ENCODE results near the gene KRT71. TPM values are rescaled to one million over a fixed set of nuclear protein-coding genes. Genes with fewer than 3 reads are reported as not detected.

Gene KRT71
- polyA plus RNA-seq, 1 donor from 2014 or later = not detected

GRCh38 chr12:52515319-52515646 is 37.7 kb downstream of the KRT71 start:
- H3K9me2 ChIP-seq (ENCODE audit: insufficient read depth, low read length) = no peaks in the 10 kb centered on the region
- no peaks in the 10 kb centered on the region for H3F3A ChIP-seq (ENCODE audit: insufficient read depth, low read length, poor library complexity, severe bottlenecking)
- H3K9me3 ChIP-seq (ENCODE audit: low read length) = no peaks in the 10 kb centered on the region
- no peaks in the 10 kb centered on the region for H3K36me3 ChIP-seq (ENCODE audit: insufficient read depth, low read length)
- no peak overlapping the region for H3K4me2 ChIP-seq (ENCODE audit: low read length)
- H4K20me1 ChIP-seq (ENCODE audit: insufficient read depth) = no peaks in the 10 kb centered on the region
- H3K4me3 ChIP-seq (ENCODE audit: low read length) = no peak overlapping the region
- no peak overlapping the region for H3K27ac ChIP-seq (ENCODE audit: low read length)
- TF ChIP-seq EZH2 (IDR thresholded peaks at IDR 0.05; ENCODE audit: borderline replicate concordance, insufficient read depth, low read length, poor library complexity, severe bottlenecking) = no peak
- TF ChIP-seq MXI1 (conservative IDR thresholded peaks at IDR 0.05; ENCODE audit: poor library complexity, severe bottlenecking) = no peak
- TF ChIP-seq POLR2AphosphoS5 (IDR thresholded peaks at IDR 0.05) = no peak
- no peak for TF ChIP-seq RAD21 (conservative IDR thresholded peaks at IDR 0.05)
- no peak for TF ChIP-seq SMC3 (conservative IDR thresholded peaks at IDR 0.05; ENCODE audit: poor library complexity)
- TF ChIP-seq, protein P1, sequence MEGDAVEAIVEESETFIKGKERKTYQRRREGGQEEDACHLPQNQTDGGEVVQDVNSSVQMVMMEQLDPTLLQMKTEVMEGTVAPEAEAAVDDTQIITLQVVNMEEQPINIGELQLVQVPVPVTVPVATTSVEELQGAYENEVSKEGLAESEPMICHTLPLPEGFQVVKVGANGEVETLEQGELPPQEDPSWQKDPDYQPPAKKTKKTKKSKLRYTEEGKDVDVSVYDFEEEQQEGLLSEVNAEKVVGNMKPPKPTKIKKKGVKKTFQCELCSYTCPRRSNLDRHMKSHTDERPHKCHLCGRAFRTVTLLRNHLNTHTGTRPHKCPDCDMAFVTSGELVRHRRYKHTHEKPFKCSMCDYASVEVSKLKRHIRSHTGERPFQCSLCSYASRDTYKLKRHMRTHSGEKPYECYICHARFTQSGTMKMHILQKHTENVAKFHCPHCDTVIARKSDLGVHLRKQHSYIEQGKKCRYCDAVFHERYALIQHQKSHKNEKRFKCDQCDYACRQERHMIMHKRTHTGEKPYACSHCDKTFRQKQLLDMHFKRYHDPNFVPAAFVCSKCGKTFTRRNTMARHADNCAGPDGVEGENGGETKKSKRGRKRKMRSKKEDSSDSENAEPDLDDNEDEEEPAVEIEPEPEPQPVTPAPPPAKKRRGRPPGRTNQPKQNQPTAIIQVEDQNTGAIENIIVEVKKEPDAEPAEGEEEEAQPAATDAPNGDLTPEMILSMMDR (IDR thresholded peaks at IDR 0.05; ENCODE audit: poor library complexity, severe bottlenecking) = no peak
- TF ChIP-seq EP300 (conservative IDR thresholded peaks at IDR 0.05; ENCODE audit: poor library complexity, severe bottlenecking) = no peak
- TF ChIP-seq TAF1 (IDR thresholded peaks at IDR 0.05; ENCODE audit: low read depth) = no peak
- TF ChIP-seq, protein P2, sequence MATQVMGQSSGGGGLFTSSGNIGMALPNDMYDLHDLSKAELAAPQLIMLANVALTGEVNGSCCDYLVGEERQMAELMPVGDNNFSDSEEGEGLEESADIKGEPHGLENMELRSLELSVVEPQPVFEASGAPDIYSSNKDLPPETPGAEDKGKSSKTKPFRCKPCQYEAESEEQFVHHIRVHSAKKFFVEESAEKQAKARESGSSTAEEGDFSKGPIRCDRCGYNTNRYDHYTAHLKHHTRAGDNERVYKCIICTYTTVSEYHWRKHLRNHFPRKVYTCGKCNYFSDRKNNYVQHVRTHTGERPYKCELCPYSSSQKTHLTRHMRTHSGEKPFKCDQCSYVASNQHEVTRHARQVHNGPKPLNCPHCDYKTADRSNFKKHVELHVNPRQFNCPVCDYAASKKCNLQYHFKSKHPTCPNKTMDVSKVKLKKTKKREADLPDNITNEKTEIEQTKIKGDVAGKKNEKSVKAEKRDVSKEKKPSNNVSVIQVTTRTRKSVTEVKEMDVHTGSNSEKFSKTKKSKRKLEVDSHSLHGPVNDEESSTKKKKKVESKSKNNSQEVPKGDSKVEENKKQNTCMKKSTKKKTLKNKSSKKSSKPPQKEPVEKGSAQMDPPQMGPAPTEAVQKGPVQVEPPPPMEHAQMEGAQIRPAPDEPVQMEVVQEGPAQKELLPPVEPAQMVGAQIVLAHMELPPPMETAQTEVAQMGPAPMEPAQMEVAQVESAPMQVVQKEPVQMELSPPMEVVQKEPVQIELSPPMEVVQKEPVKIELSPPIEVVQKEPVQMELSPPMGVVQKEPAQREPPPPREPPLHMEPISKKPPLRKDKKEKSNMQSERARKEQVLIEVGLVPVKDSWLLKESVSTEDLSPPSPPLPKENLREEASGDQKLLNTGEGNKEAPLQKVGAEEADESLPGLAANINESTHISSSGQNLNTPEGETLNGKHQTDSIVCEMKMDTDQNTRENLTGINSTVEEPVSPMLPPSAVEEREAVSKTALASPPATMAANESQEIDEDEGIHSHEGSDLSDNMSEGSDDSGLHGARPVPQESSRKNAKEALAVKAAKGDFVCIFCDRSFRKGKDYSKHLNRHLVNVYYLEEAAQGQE (IDR thresholded peaks at IDR 0.05; ENCODE audit: borderline replicate concordance) = no peak
- no peaks in the 10 kb centered on the region for H3K27me3 ChIP-seq (ENCODE audit: insufficient read depth, low read depth, low read length)
- no peak overlapping the region for H2AFZ ChIP-seq (ENCODE audit: low read depth, low read length)
- H3K79me2 ChIP-seq (replicated peaks; ENCODE audit: insufficient read depth, low read length) = no peaks in the 10 kb centered on the region
- H3K9ac ChIP-seq (ENCODE audit: low read length) = no peak overlapping the region

GRCh38 chr12:52514471-52515318 is 38.2 kb downstream of the KRT71 start:
- Histone ChIP-seq H3K27ac (ENCODE audit: low read length) (no peak overlapping the region), H3K9me2 (ENCODE audit: insufficient read depth, low read length) (no peaks in the 10 kb centered on the region), H3K27me3 (ENCODE audit: insufficient read depth, low read depth, low read length) (no peaks in the 10 kb centered on the region), H3K36me3 (ENCODE audit: insufficient read depth, low read length) (no peaks in the 10 kb centered on the region), H2AFZ (ENCODE audit: low read depth, low read length) (no peak overlapping the region), H3K4me3 (ENCODE audit: low read length) (no peak overlapping the region), H3K9me3 (ENCODE audit: low read length) (no peaks in the 10 kb centered on the region), H3K9ac (ENCODE audit: low read length) (no peak overlapping the region), H3K79me2 (replicated peaks; ENCODE audit: insufficient read depth, low read length) (no peaks in the 10 kb centered on the region), H4K20me1 (ENCODE audit: insufficient read depth) (no peaks in the 10 kb centered on the region), H3F3A (ENCODE audit: insufficient read depth, low read length, poor library complexity, severe bottlenecking) (no peaks in the 10 kb centered on the region), H3K4me2 (ENCODE audit: low read length) (no peak overlapping the region)
- no peak for TF ChIP-seq TAF1 (IDR thresholded peaks at IDR 0.05; ENCODE audit: low read depth)
- TF ChIP-seq SMC3 (conservative IDR thresholded peaks at IDR 0.05; ENCODE audit: poor library complexity) = no peak
- TF ChIP-seq EP300 (conservative IDR thresholded peaks at IDR 0.05; ENCODE audit: poor library complexity, severe bottlenecking) = no peak
- TF ChIP-seq MXI1 (conservative IDR thresholded peaks at IDR 0.05; ENCODE audit: poor library complexity, severe bottlenecking) = no peak
- TF ChIP-seq, protein P2 (IDR thresholded peaks at IDR 0.05; ENCODE audit: borderline replicate concordance) = no peak
